GM12878 (cell line): ENCODE data around the gene INPP4B. TPM values are rescaled to one million over a fixed set of nuclear protein-coding genes. Genes with fewer than 3 reads are reported as not detected.

ENCODE experiments used
- CEBPB ChIP-seq, 2 experiments: fragments of 150-350 bp in 1 of 2; IDR thresholded peaks; 2 replicates each; pipeline ENCODE4 v1.6.1; 2012 to 2014; ENCODE audit warnings: low read depth in 2 of 2, low read length in 2 of 2, borderline replicate concordance in 1 of 2, inconsistent platforms in 1 of 2
- CUX1 ChIP-seq: IDR thresholded peaks from 2 replicates; pipeline ENCODE4 v1.6.1; 2012; ENCODE audit warnings: improper control_type of control experiment, low read depth, low read length; ENCODE audit not compliant: insufficient replicate concordance
- FOS ChIP-seq: IDR thresholded peaks from 3 replicates; pipeline ENCODE4 v1.6.1; 2011; ENCODE audit warnings: borderline replicate concordance; ENCODE audit not compliant: insufficient read length; ENCODE audit errors: extremely low read depth
- HSF1 ChIP-seq: fragments of 150-350 bp; IDR thresholded peaks from 2 replicates; pipeline ENCODE4 v1.6.1; 2014; ENCODE audit warnings: mild to moderate bottlenecking, low read depth, low read length
- NRF1 ChIP-seq: conservative IDR thresholded peaks from 2 replicates; pipeline ENCODE4 v1.6.1; 2011; ENCODE audit warnings: mild to moderate bottlenecking, low read depth, low read length, improper control_type of control experiment
- RELA ChIP-seq: fragments of 450-650 bp; IDR thresholded peaks from 2 replicates; pipeline ENCODE4 v1.8.0; 2014; ENCODE audit warnings: borderline replicate concordance; ENCODE audit not compliant: partially characterized antibody
- ZBED1 ChIP-seq: IDR thresholded peaks from 2 replicates; pipeline ENCODE4 v1.6.1; 2016; ENCODE audit warnings: borderline replicate concordance
- polyA plus RNA-seq, 11 experiments: library from polyadenylated mRNA; depleted of rRNA in 4 of 11; unstranded in 6 of 11; stranded (reverse) in 5 of 11; fragments of >200 nt; fragmentation: Nextera tagmentation in 4 of 11; fragmentation: Illumina TruSeq in 1 of 11; extraction: Ambion mirVana in 4 of 11; extraction: Trizol in 1 of 11; gene quantifications; 1 replicate in 1 of 11; 2 replicates in 10 of 11; pipeline versions ENCODE4 v1.2.1 to v1.2.3, GENCODE V29; 2011 to 2016; ENCODE audit warnings: inconsistent platforms in 2 of 11, missing spikeins in 2 of 11, low read depth in 1 of 11
- total RNA-seq, 4 experiments: library from RNA; depleted of rRNA in 3 of 4; stranded (reverse); fragments of >200 nt in 3 of 4; fragmentation: Illumina TruSeq in 1 of 4; extraction: Trizol in 1 of 4; gene quantifications; 2 replicates each; pipeline versions ENCODE4 v1.2.1 to v1.2.3, GENCODE V29; 2013 to 2021

Gene INPP4B
- total and polyA plus RNA-seq, 10 of the 15 experiments (the other 5 are each of a cell fraction or from before 2014, with no cell fraction given): 0.53 to 11.2 (median 0.95) TPM

- no peak for TF ChIP-seq CUX1
- TF ChIP-seq FOS: no peak
- TF ChIP-seq ZBED1: no peak
- TF ChIP-seq NRF1: no peak
- TF ChIP-seq CEBPB (IDR thresholded peaks at IDR 0.05; ENCODE audit: borderline replicate concordance in 1 of 2, low read depth in 2 of 2, low read length in 2 of 2): no peak
- no peak for TF ChIP-seq RELA
- TF ChIP-seq HSF1: no peak
Observed at GRCh38 chr4:142287371-142287770, 558.7 kb downstream of the INPP4B start (continued).
